ENCODE data around the gene NCAPD2. TPM values are rescaled to one million over a fixed set of nuclear protein-coding genes. Genes with fewer than 3 reads are reported as not detected.

The NCAPD2 gene
- total and polyA plus RNA-seq, 2 donors (not counting 3 experiments of a cell fraction or from before 2014, with no cell fraction given): 41.8 to 90.1 TPM

DNA sequence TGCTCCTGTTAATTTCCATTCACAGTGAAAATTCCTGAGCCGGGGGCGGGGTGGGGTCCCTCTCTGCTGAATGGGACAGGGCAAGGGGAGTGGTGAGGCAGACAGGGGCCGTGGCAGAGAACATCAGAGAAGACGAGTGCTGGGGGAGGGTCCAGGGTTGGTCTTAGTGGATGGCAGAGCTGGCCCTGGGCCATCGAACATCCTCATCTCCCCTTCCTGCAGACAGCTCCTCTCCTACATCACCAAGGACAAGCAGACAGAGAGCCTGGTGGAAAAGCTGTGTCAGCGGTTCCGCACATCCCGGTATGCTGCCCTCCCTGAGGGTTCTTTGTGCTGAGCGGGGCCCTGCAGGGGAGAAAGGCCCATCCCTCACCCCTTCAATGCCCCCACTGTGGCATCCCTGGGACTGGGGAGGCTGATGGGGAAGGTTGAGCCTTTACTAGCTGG, 35.4 kb downstream of the NCAPD2 start:
- intact Hi-C loops (cut with micrococcal nuclease): no loop called here
- Histone ChIP-seq H3K79me2 (ENCODE audit: control insufficient read depth, insufficient read depth, low read length) (peaks cover under 1% of the 10 kb centered on the region), H3K9me3 (replicated peaks; ENCODE audit: control insufficient read depth, insufficient read depth, low read length) (no peaks in the 10 kb centered on the region), H3K4me2 (ENCODE audit: insufficient read depth, low read length) (no peak overlapping the region), H3K9me1 (replicated peaks; ENCODE audit: control insufficient read depth, extremely low read depth, insufficient read depth, low read length) (no peaks in the 10 kb centered on the region), H3K4me3 (replicated peaks in 1 of 3; ENCODE audit: insufficient read depth in 1 of 3, low read depth in 1 of 3, low read length in 3 of 3) (no peak overlapping the region), H2AFZ (ENCODE audit: low read depth, low read length) (no peak overlapping the region), H4K20me1 (replicated peaks; ENCODE audit: control insufficient read depth, extremely low read depth, insufficient read depth, low read length) (no peaks in the 10 kb centered on the region), H3K9ac (replicated peaks; ENCODE audit: extremely low read depth, insufficient read depth, low read length) (no peak overlapping the region), H3K27ac (ENCODE audit: insufficient read depth, low read depth, low read length) (no peak overlapping the region), H3K36me3 (ENCODE audit: control insufficient read depth in 2 of 2, extremely low read depth in 1 of 2, insufficient read depth in 2 of 2, low read length in 2 of 2) (peaks cover 31 to 38% of the 10 kb centered on the region in 2 experiments), H3K27me3 (ENCODE audit: control insufficient read depth in 2 of 2, insufficient read depth in 2 of 2, low read length in 2 of 2) (no peaks in the 10 kb centered on the region), H3K4me1 (ENCODE audit: control insufficient read depth, extremely low read depth, insufficient read depth, low read length) (peaks cover 17% of the 10 kb centered on the region)
- FAIRE-seq: no peak
- ChIA-PET CTCF (interaction anchor here (1.0 kb wide), 1 partner anchor 8 kb away, joined by 4 read pairs; no protein-coding TSS in a partner anchor), POLR2A (no interaction called here)
- TF ChIP-seq, protein P1, sequence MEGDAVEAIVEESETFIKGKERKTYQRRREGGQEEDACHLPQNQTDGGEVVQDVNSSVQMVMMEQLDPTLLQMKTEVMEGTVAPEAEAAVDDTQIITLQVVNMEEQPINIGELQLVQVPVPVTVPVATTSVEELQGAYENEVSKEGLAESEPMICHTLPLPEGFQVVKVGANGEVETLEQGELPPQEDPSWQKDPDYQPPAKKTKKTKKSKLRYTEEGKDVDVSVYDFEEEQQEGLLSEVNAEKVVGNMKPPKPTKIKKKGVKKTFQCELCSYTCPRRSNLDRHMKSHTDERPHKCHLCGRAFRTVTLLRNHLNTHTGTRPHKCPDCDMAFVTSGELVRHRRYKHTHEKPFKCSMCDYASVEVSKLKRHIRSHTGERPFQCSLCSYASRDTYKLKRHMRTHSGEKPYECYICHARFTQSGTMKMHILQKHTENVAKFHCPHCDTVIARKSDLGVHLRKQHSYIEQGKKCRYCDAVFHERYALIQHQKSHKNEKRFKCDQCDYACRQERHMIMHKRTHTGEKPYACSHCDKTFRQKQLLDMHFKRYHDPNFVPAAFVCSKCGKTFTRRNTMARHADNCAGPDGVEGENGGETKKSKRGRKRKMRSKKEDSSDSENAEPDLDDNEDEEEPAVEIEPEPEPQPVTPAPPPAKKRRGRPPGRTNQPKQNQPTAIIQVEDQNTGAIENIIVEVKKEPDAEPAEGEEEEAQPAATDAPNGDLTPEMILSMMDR (IDR thresholded peaks at IDR 0.05; ENCODE audit: extremely low read depth in 1 of 2, insufficient read depth in 1 of 2, low read depth in 1 of 2, low read length in 2 of 2): no peak
- TF ChIP-seq FOS (IDR thresholded peaks at IDR 0.05; ENCODE audit: borderline replicate concordance, insufficient read depth, low read length) (no peak), MAX (IDR thresholded peaks at IDR 0.05; ENCODE audit: insufficient read depth, insufficient read length) (no peak), MYC (IDR thresholded peaks at IDR 0.05; ENCODE audit: low read depth, low read length) (no peak), POLR2AphosphoS5 (IDR thresholded peaks at IDR 0.05; ENCODE audit: insufficient read depth, low read depth, low read length) (no peak), EZH2 (IDR thresholded peaks at IDR 0.05; ENCODE audit: borderline replicate concordance, low read depth, low read length, severe bottlenecking) (no peak), JUN (IDR thresholded peaks at IDR 0.05; ENCODE audit: borderline replicate concordance, insufficient read depth, insufficient read length, low read depth) (no peak), GATA2 (IDR thresholded peaks at IDR 0.05; ENCODE audit: insufficient read depth, insufficient read length, low read depth, low read length) (no peak), POLR2A (IDR thresholded peaks at IDR 0.05; ENCODE audit: low read depth, low read length) (no peak)
- no peak for DNase-seq (ENCODE audit: low read depth, low spot score)
- no TSS peak for BruUV-seq (replicated peaks)
- dilution Hi-C loops (cut with MboI; ENCODE audit: extremely low pct_ligation_motif_present, low sequenced_read_pairs): no loop called here

All from endothelial cell of umbilical vein (primary cell).